ENCODE data around the gene TBC1D4.
A peak's percentile ranks its signal among the peaks of the same experiment; 100 is the strongest.

Gene TBC1D4

GRCh38 chr13:75512253-75512652, 30.3 kb upstream of the TBC1D4 start:
- peaks cover 59% of the 10 kb centered on the region for H3K4me1 ChIP-seq (ENCODE audit: insufficient read depth, low read length, poor library complexity, severe bottlenecking)
- H4K20me1 ChIP-seq (ENCODE audit: insufficient read depth, low read length, poor library complexity, severe bottlenecking): no peaks in the 10 kb centered on the region

GRCh38 chr13:75511051-75511625, 29.2 kb upstream of the TBC1D4 start:
- H3K4me1 ChIP-seq (ENCODE audit: insufficient read depth, low read length, poor library complexity, severe bottlenecking): peaks cover 66% of the 10 kb centered on the region
- peak overlapping the region; percentile 39 for H3K4me2 ChIP-seq (ENCODE audit: low read depth, low read length, poor library complexity, severe bottlenecking)
- H3K9me2 ChIP-seq (replicated peaks; ENCODE audit: low read depth, low read length): no peaks in the 10 kb centered on the region
- no peak overlapping the region for H3K4me3 ChIP-seq (ENCODE audit: low read length, poor library complexity, severe bottlenecking)
- no peaks in the 10 kb centered on the region for H4K20me1 ChIP-seq (ENCODE audit: insufficient read depth, low read length, poor library complexity, severe bottlenecking)
- H3K27me3 ChIP-seq (ENCODE audit: insufficient read depth, low read length, poor library complexity, severe bottlenecking): no peaks in the 10 kb centered on the region
- peaks cover 22% of the 10 kb centered on the region for H3K9me3 ChIP-seq (ENCODE audit: insufficient read depth, low read depth, low read length)
- peaks cover 6% of the 10 kb centered on the region; the same call in 1 of the 2 replicates for H3K36me3 ChIP-seq (ENCODE audit: insufficient read depth, low read length)
- H2AFZ ChIP-seq (ENCODE audit: low read length): no peak overlapping the region
- peaks cover 8% of the 10 kb centered on the region; the same call in 1 of the 2 replicates for H3F3A ChIP-seq (ENCODE audit: low read depth)
- H3K9ac ChIP-seq (ENCODE audit: low read depth, low read length, poor library complexity, severe bottlenecking): no peak overlapping the region
- TF ChIP-seq EZH2phosphoT487 (IDR thresholded peaks at IDR 0.05; ENCODE audit: borderline replicate concordance): no peak
- TF ChIP-seq CTCF (conservative IDR thresholded peaks at IDR 0.05; ENCODE audit: low read length): 0 out of 2 replicates have a peak, but pooled peaks have one; percentile 1
- no peaks in the 10 kb centered on the region for H3K79me2 ChIP-seq (ENCODE audit: insufficient read depth, low read length)

More at GRCh38 chr13:75512253-75512652, 30.3 kb upstream of the TBC1D4 start:
- TF ChIP-seq CTCF (conservative IDR thresholded peaks at IDR 0.05; ENCODE audit: low read length) (no peak), EZH2phosphoT487 (IDR thresholded peaks at IDR 0.05; ENCODE audit: borderline replicate concordance) (no peak)
- peaks cover 8% of the 10 kb centered on the region; the same call in 1 of the 2 replicates for H3F3A ChIP-seq (ENCODE audit: low read depth)
- H3K79me2 ChIP-seq (ENCODE audit: insufficient read depth, low read length): no peaks in the 10 kb centered on the region
- peaks cover 28% of the 10 kb centered on the region for H3K9me3 ChIP-seq (ENCODE audit: insufficient read depth, low read depth, low read length)
- no peak overlapping the region for H3K9ac ChIP-seq (ENCODE audit: low read depth, low read length, poor library complexity, severe bottlenecking)
- no peak overlapping the region for H3K4me3 ChIP-seq (ENCODE audit: low read length, poor library complexity, severe bottlenecking)
- H3K4me2 ChIP-seq (ENCODE audit: low read depth, low read length, poor library complexity, severe bottlenecking): no peak overlapping the region
- H3K36me3 ChIP-seq (ENCODE audit: insufficient read depth, low read length): peaks cover 6% of the 10 kb centered on the region; the same call in 1 of the 2 replicates
- no peaks in the 10 kb centered on the region for H3K27me3 ChIP-seq (ENCODE audit: insufficient read depth, low read length, poor library complexity, severe bottlenecking)
- peak overlapping the region; percentile 45; the same call in 1 of the 2 replicates for H2AFZ ChIP-seq (ENCODE audit: low read length)
- no peaks in the 10 kb centered on the region for H3K9me2 ChIP-seq (replicated peaks; ENCODE audit: low read depth, low read length)

GRCh38 chr13:75508002-75508548, 26.1 kb upstream of the TBC1D4 start:
- no peaks in the 10 kb centered on the region for H3K27me3 ChIP-seq (ENCODE audit: insufficient read depth, low read length, poor library complexity, severe bottlenecking)
- H2AFZ ChIP-seq (ENCODE audit: low read length): peak overlapping the region; percentile 34
- peak overlapping the region; percentile 50 for H3K4me2 ChIP-seq (ENCODE audit: low read depth, low read length, poor library complexity, severe bottlenecking)
- H3K4me1 ChIP-seq (ENCODE audit: insufficient read depth, low read length, poor library complexity, severe bottlenecking): peaks cover 43% of the 10 kb centered on the region
- peak overlapping the region; percentile 35 for H3K9ac ChIP-seq (ENCODE audit: low read depth, low read length, poor library complexity, severe bottlenecking)
- TF ChIP-seq EZH2phosphoT487 (IDR thresholded peaks at IDR 0.05; ENCODE audit: borderline replicate concordance) (no peak), CTCF (conservative IDR thresholded peaks at IDR 0.05; ENCODE audit: low read length) (no peak)
- no peaks in the 10 kb centered on the region for H3F3A ChIP-seq (ENCODE audit: low read depth)
- no peaks in the 10 kb centered on the region for H3K9me3 ChIP-seq (ENCODE audit: insufficient read depth, low read depth, low read length)
- no peaks in the 10 kb centered on the region for H3K79me2 ChIP-seq (ENCODE audit: insufficient read depth, low read length)
- H3K4me3 ChIP-seq (ENCODE audit: low read length, poor library complexity, severe bottlenecking): no peak overlapping the region
- H4K20me1 ChIP-seq (ENCODE audit: insufficient read depth, low read length, poor library complexity, severe bottlenecking): no peaks in the 10 kb centered on the region
- H3K36me3 ChIP-seq (ENCODE audit: insufficient read depth, low read length): no peaks in the 10 kb centered on the region
- no peaks in the 10 kb centered on the region for H3K9me2 ChIP-seq (replicated peaks; ENCODE audit: low read depth, low read length)
